Tibial artery (tissue), 4 donors: Measurements from ENCODE around the gene FAM43A.
A peak's percentile ranks its signal among the peaks of the same experiment; 100 is the strongest.

Source experiments
- DNase-seq, 2 donors: peaks; one replicate each; pipeline ENCODE4 v3.0.0-alpha.2; 2019
- H3K27ac ChIP-seq, 2 donors: fragments of 200-600 bp; sonication (generic) in 1 of 2; 1 replicate in 1 of 2; 2 replicates in 1 of 2; pipeline ENCODE4 v1.5.1; 2018 to 2019; ENCODE audit warnings: mild to moderate bottlenecking in 1 of 2
- H3K27me3 ChIP-seq, 2 donors: fragments of 200-600 bp; sonication (generic) in 1 of 2; one replicate each; pipeline versions ENCODE4 v1.5.1 to v1.6.0; 2016 to 2019
- H3K36me3 ChIP-seq, 3 donors: fragments of 200-600 bp; sonication (generic) in 2 of 3; one replicate each; pipeline ENCODE4 v1.5.1; 2016 to 2019; ENCODE audit warnings: mild to moderate bottlenecking in 2 of 3
- H3K4me1 ChIP-seq, 4 donors: fragments of 200-600 bp; sonication (generic) in 2 of 4; 1 replicate in 3 of 4; 2 replicates in 1 of 4; pipeline ENCODE4 v1.5.1; 2016 to 2019
- H3K4me3 ChIP-seq, 2 donors: fragments of 200-600 bp; sonication (generic) in 1 of 2; 1 replicate in 1 of 2; 2 replicates in 1 of 2; pipeline ENCODE4 v1.5.1; 2018 to 2019; ENCODE audit warnings: mild to moderate bottlenecking in 2 of 2
- H3K9me3 ChIP-seq, 3 donors: fragments of 200-600 bp; sonication (generic) in 1 of 3; one replicate each; pipeline ENCODE4 v1.5.1; 2016 to 2019
- CTCF ChIP-seq, 2 experiments: fragments of 200-600 bp in 1 of 2; fragments of 450-650 bp in 1 of 2; IDR thresholded peaks; one replicate each; pipeline ENCODE4 v1.5.1; 2017 to 2019; ENCODE audit warnings: antibody characterized with exemption in 2 of 2, mild to moderate bottlenecking in 1 of 2, moderate library complexity in 1 of 2
- intact Hi-C: fragments of 100-400 bp; cut with DNase I; formaldehyde crosslinking; loops from one replicate; pipeline ENCODE4 v1.15.0; 2023; ENCODE audit warnings: low total_unique reads

Gene FAM43A

DNA sequence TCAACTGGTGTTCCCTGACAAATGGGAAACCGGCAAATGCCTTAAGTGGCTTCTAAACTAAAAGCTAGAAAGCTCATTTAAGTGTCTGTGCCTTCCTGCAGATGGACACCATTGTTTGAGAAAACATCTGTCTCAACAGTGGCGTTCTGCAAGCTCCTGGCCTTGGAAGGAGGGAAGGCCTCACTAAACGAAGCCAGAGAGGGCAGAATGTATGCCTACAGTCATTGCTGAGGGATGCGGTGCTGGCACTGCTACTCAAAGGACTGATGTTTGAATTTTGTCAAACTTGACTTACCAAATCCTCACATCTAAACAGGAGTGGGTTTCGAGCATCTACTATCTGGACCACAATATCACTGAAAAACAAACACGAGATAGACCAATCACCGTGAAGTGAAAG lies 25.9 kb upstream of the FAM43A start:
- H3K4me1 ChIP-seq, result no peaks in the 10 kb centered on the region
- no peaks in the 10 kb centered on the region for H3K9me3 ChIP-seq
- DNase-seq, result no peak
- no peak for TF ChIP-seq CTCF (IDR thresholded peaks at IDR 0.05)
- H3K36me3 ChIP-seq, result peaks cover 39 to 72% (median 45%) of the 10 kb centered on the region in 3 donors
- H3K27ac ChIP-seq, result no peak overlapping the region
- intact Hi-C loops, result no loop called here
- no peak overlapping the region for H3K4me3 ChIP-seq
- no peaks in the 10 kb centered on the region for H3K27me3 ChIP-seq

GRCh38 chr3:194661374-194661773 lies 24.3 kb upstream of the FAM43A start:
- Histone ChIP-seq H3K27me3 (no peaks in the 10 kb centered on the region), H3K36me3 (peaks cover 50 to 88% (median 51%) of the 10 kb centered on the region in 3 donors), H3K9me3 (no peaks in the 10 kb centered on the region), H3K4me1 (no peaks in the 10 kb centered on the region), H3K27ac (no peak overlapping the region), H3K4me3 (no peak overlapping the region)
- intact Hi-C loops, result no loop called here
- no peak for DNase-seq
- TF ChIP-seq CTCF (IDR thresholded peaks at IDR 0.05), result no peak

DNA sequence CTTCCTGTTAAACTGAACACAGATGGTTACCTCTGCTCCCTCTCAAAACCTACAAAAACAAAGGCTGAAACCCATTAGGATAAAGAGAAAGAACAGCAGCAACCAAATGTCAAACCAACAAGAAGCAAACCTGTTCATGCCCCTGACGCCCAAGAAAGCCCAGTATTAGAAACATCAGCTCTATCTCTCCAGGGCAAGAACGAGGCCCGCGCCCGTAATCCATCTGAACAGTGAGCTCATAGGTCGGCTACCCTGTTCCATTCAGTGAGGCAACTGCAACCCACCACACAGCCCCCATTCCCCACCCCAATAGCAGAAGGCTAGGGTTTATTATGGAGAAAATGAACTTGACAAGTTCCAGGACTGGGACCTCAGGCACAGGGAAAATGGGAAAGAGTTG lies 23.7 kb upstream of the FAM43A start:
- peaks cover 51 to 92% (median 53%) of the 10 kb centered on the region in 3 donors for H3K36me3 ChIP-seq
- H3K27me3 ChIP-seq, result no peaks in the 10 kb centered on the region
- no peak overlapping the region for H3K4me3 ChIP-seq
- intact Hi-C loops, result no loop called here
- no peaks in the 10 kb centered on the region for H3K4me1 ChIP-seq
- H3K27ac ChIP-seq, result no peak overlapping the region
- no peak for TF ChIP-seq CTCF (IDR thresholded peaks at IDR 0.05)
- no peaks in the 10 kb centered on the region for H3K9me3 ChIP-seq
- no peak for DNase-seq

- Histone ChIP-seq H3K27me3 (no peaks in the 10 kb centered on the region), H3K27ac (no peak overlapping the region), H3K36me3 (peaks cover 27 to 79% (median 43%) of the 10 kb centered on the region in 3 donors), H3K9me3 (no peaks in the 10 kb centered on the region), H3K4me3 (no peak overlapping the region), H3K4me1 (peaks cover 0 to under 1% (median 0%) of the 10 kb centered on the region in 4 donors)
- intact Hi-C loops, result no loop called here
- no peak for DNase-seq
- TF ChIP-seq CTCF (IDR thresholded peaks at IDR 0.05), result no peak
Measured at GRCh38 chr3:194664857-194665256, 20.8 kb upstream of the FAM43A start.

- intact Hi-C loops, result no loop called here
- DNase-seq, result no peak
- H3K36me3 ChIP-seq, result peaks cover 27 to 60% (median 36%) of the 10 kb centered on the region in 3 donors
- H3K4me1 ChIP-seq, result peaks cover 0 to 18% (median 13%) of the 10 kb centered on the region in 4 donors
- no peak overlapping the region for H3K27ac ChIP-seq
- no peak overlapping the region for H3K4me3 ChIP-seq
- TF ChIP-seq CTCF (IDR thresholded peaks at IDR 0.05), result no peak
- H3K9me3 ChIP-seq, result no peaks in the 10 kb centered on the region
- H3K27me3 ChIP-seq, result no peaks in the 10 kb centered on the region
Measured at GRCh38 chr3:194667363-194667762, 18.3 kb upstream of the FAM43A start.

- H3K4me1 ChIP-seq, result peaks cover 0 to 24% (median 13%) of the 10 kb centered on the region in 4 donors
- H3K9me3 ChIP-seq, result no peaks in the 10 kb centered on the region
- peaks cover 0 to 22% (median 8%) of the 10 kb centered on the region in 3 donors for H3K36me3 ChIP-seq
- intact Hi-C loops, result no loop called here
- H3K4me3 ChIP-seq, result peak overlapping the region; percentile 66 to 91
- peaks cover 0 to 5% of the 10 kb centered on the region in 2 donors for H3K27me3 ChIP-seq
- peak overlapping the region; percentile 90 for H3K27ac ChIP-seq
- peak; percentile 28 to 29 for TF ChIP-seq CTCF (IDR thresholded peaks at IDR 0.05)
- DNase-seq, result no peak
Measured at GRCh38 chr3:194671511-194671899, 14.2 kb upstream of the FAM43A start.
